ENCODE measurements around the gene SAPCD1.

SAPCD1 gene

GRCh38 chr6:31725502-31726350, 36.7 kb upstream of the SAPCD1 start:
- no peaks in the 10 kb centered on the region for H3K27me3 ChIP-seq (ENCODE audit: insufficient read depth, poor library complexity, severe bottlenecking)
- H3K27ac ChIP-seq (replicated peaks), result no peak overlapping the region
- TF ChIP-seq REST (IDR thresholded peaks at IDR 0.05; ENCODE audit: insufficient replicate concordance, low read depth) (no peak), CTCF (IDR thresholded peaks at IDR 0.05; ENCODE audit: insufficient read depth, low read length) (no peak), POLR2AphosphoS5 (IDR thresholded peaks at IDR 0.05; ENCODE audit: low read depth) (no peak), GABPA (IDR thresholded peaks at IDR 0.05; ENCODE audit: low read depth) (no peak), SPI1 (IDR thresholded peaks at IDR 0.05; ENCODE audit: borderline replicate concordance, low read depth) (no peak)
- no peak overlapping the region for H3K4me3 ChIP-seq (replicated peaks; ENCODE audit: insufficient read depth, low read length)
- peak in 1 of 2 experiments; percentile 21 for DNase-seq (ENCODE audit: low read depth in 1 of 2, low spot score in 1 of 2)

- peak in 1 of 2 experiments; percentile 82 for DNase-seq (ENCODE audit: low read depth in 1 of 2, low spot score in 1 of 2)
- TF ChIP-seq GABPA (IDR thresholded peaks at IDR 0.05; ENCODE audit: low read depth), result no peak
- TF ChIP-seq POLR2AphosphoS5 (IDR thresholded peaks at IDR 0.05; ENCODE audit: low read depth), result peak; percentile 81
- peak; percentile 100; the same call in 1 of the 2 replicates for TF ChIP-seq SPI1 (IDR thresholded peaks at IDR 0.05; ENCODE audit: borderline replicate concordance, low read depth)
- Histone ChIP-seq H3K4me3 (replicated peaks; ENCODE audit: insufficient read depth, low read length) (no peak overlapping the region), H3K27ac (replicated peaks) (peak overlapping the region; percentile 66), H3K27me3 (ENCODE audit: insufficient read depth, poor library complexity, severe bottlenecking) (no peaks in the 10 kb centered on the region)
Measured at GRCh38 chr6:31727034-31727716, 35.3 kb upstream of the SAPCD1 start.

- no peaks in the 10 kb centered on the region for H3K27me3 ChIP-seq (ENCODE audit: insufficient read depth, poor library complexity, severe bottlenecking)
- no peak for TF ChIP-seq CTCF (IDR thresholded peaks at IDR 0.05; ENCODE audit: insufficient read depth, low read length)
- no peak for TF ChIP-seq GABPA (IDR thresholded peaks at IDR 0.05; ENCODE audit: low read depth)
- TF ChIP-seq POLR2AphosphoS5 (IDR thresholded peaks at IDR 0.05; ENCODE audit: low read depth), result no peak
- TF ChIP-seq REST (IDR thresholded peaks at IDR 0.05; ENCODE audit: insufficient replicate concordance, low read depth), result no peak
- no peak; the same call in 1 of the 2 replicates for TF ChIP-seq SPI1 (IDR thresholded peaks at IDR 0.05; ENCODE audit: borderline replicate concordance, low read depth)
- peak; percentile 81 to 92 for DNase-seq (ENCODE audit: low read depth in 1 of 2, low spot score in 1 of 2)
- H3K27ac ChIP-seq (replicated peaks), result peak overlapping the region; percentile 66
- no peak overlapping the region for H3K4me3 ChIP-seq (replicated peaks; ENCODE audit: insufficient read depth, low read length)
Measured at GRCh38 chr6:31727717-31728671, 34.5 kb upstream of the SAPCD1 start.
